Measurements from ENCODE around the gene SMCO2. TPM values are rescaled to one million over a fixed set of nuclear protein-coding genes. Genes with fewer than 3 reads are reported as not detected.

SMCO2 gene
- total and polyA plus RNA-seq, 9 of the 15 experiments (the other 6 are each of a cell fraction or from before 2014, with no cell fraction given) = not detected

DNA sequence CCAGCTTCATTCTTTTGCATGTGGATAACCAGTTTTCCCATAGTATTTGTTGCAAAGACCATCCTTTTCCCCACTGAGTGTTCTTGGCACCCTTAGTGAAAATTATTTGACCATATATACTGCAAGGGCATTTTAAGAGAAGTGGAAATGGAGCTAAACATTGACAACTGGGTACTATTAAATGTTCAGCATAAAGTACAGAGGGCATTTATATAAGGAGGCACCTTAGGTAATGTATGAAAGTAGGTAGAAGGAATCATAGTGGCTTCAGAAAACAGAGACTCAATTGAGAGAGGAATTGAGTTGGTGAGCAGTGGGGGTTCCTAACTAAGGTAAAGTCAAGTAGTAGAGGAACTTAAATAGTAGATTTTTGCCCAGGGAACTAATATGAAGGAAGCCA lies 34.5 kb upstream of the SMCO2 start:
- POLR2A ChIA-PET = no interaction called here
- no peak for ATAC-seq
- FAIRE-seq = no peak
- TF ChIP-seq CHCHD3 (CRISPR knock-in tag; IDR thresholded peaks at IDR 0.05) (no peak), EZH2 (IDR thresholded peaks at IDR 0.05; ENCODE audit: borderline replicate concordance, low read depth, low read length) (no peak), TOE1 (IDR thresholded peaks at IDR 0.05; ENCODE audit: borderline replicate concordance) (no peak), TOE1 (CRISPR knock-in tag; IDR thresholded peaks at IDR 0.05; ENCODE audit: borderline replicate concordance, low read depth) (no peak), MCM2 (IDR thresholded peaks at IDR 0.05; ENCODE audit: low read depth) (no peak), BRD9 (IDR thresholded peaks at IDR 0.05; ENCODE audit: low read depth, partially characterized antibody) (no peak)
- TF ChIP-seq, protein P1, sequence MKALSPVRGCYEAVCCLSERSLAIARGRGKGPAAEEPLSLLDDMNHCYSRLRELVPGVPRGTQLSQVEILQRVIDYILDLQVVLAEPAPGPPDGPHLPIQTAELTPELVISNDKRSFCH (CRISPR knock-in tag; IDR thresholded peaks at IDR 0.05) = no peak
- TF ChIP-seq, protein P1 (tag; IDR thresholded peaks at IDR 0.05) = no peak
- TF ChIP-seq, protein P2, sequence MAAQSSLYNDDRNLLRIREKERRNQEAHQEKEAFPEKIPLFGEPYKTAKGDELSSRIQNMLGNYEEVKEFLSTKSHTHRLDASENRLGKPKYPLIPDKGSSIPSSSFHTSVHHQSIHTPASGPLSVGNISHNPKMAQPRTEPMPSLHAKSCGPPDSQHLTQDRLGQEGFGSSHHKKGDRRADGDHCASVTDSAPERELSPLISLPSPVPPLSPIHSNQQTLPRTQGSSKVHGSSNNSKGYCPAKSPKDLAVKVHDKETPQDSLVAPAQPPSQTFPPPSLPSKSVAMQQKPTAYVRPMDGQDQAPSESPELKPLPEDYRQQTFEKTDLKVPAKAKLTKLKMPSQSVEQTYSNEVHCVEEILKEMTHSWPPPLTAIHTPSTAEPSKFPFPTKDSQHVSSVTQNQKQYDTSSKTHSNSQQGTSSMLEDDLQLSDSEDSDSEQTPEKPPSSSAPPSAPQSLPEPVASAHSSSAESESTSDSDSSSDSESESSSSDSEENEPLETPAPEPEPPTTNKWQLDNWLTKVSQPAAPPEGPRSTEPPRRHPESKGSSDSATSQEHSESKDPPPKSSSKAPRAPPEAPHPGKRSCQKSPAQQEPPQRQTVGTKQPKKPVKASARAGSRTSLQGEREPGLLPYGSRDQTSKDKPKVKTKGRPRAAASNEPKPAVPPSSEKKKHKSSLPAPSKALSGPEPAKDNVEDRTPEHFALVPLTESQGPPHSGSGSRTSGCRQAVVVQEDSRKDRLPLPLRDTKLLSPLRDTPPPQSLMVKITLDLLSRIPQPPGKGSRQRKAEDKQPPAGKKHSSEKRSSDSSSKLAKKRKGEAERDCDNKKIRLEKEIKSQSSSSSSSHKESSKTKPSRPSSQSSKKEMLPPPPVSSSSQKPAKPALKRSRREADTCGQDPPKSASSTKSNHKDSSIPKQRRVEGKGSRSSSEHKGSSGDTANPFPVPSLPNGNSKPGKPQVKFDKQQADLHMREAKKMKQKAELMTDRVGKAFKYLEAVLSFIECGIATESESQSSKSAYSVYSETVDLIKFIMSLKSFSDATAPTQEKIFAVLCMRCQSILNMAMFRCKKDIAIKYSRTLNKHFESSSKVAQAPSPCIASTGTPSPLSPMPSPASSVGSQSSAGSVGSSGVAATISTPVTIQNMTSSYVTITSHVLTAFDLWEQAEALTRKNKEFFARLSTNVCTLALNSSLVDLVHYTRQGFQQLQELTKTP (IDR thresholded peaks at IDR 0.05; ENCODE audit: low read depth in 1 of 2, partially characterized antibody in 2 of 2) = no peak
- TF ChIP-seq, protein P3, sequence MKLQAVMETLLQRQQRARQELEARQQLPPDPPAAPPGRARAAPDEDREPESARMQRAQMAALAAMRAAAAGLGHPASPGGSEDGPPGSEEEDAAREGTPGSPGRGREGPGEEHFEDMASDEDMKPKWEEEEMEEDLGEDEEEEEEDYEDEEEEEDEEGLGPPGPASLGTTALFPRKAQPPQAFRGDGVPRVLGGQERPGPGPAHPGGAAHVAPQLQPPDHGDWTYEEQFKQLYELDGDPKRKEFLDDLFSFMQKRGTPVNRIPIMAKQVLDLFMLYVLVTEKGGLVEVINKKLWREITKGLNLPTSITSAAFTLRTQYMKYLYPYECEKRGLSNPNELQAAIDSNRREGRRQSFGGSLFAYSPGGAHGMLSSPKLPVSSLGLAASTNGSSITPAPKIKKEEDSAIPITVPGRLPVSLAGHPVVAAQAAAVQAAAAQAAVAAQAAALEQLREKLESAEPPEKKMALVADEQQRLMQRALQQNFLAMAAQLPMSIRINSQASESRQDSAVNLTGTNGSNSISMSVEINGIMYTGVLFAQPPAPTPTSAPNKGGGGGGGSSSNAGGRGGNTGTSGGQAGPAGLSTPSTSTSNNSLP (IDR thresholded peaks at IDR 0.05; ENCODE audit: borderline replicate concordance, low read depth, low read length) = no peak

More for the DNA sequence above, 34.5 kb upstream of the SMCO2 start:
- no TSS peak for BruUV-seq (replicated peaks)
- Histone ChIP-seq H3K9me3 (replicated peaks; ENCODE audit: control insufficient read depth, insufficient read depth, low read depth, low read length) (no peaks in the 10 kb centered on the region), H3K4me2 (ENCODE audit: insufficient read depth, low read length) (no peak overlapping the region), H3K4me1 (replicated peaks in 1 of 2; ENCODE audit: control insufficient read depth in 2 of 2, insufficient read depth in 2 of 2, low read length in 2 of 2) (no peaks in the 10 kb centered on the region), H3K36me3 (ENCODE audit: control insufficient read depth, insufficient read depth, low read length) (no peaks in the 10 kb centered on the region), H3K27ac (ENCODE audit: extremely low read depth, low read depth, low read length) (no peak overlapping the region), H3K4me3 (no peak overlapping the region), H4K20me1 (replicated peaks; ENCODE audit: control insufficient read depth, insufficient read depth, low read length) (no peaks in the 10 kb centered on the region), H3K79me2 (ENCODE audit: control insufficient read depth, insufficient read depth, low read length) (no peaks in the 10 kb centered on the region), H3K27me3 (ENCODE audit: control insufficient read depth in 2 of 2, insufficient read depth in 2 of 2, low read length in 2 of 2) (no peaks in the 10 kb centered on the region), H2AFZ (ENCODE audit: low read depth, low read length) (no peak overlapping the region), H3K9me1 (ENCODE audit: control insufficient read depth, insufficient read depth, low read length) (no peaks in the 10 kb centered on the region), H3K9ac (ENCODE audit: insufficient read depth in 1 of 2, low read depth in 2 of 2, low read length in 2 of 2) (no peak overlapping the region)
- DNase-seq (ENCODE audit: extremely low read depth in 1 of 4, low spot score in 3 of 4) = no peak
- CTCF ChIA-PET (ENCODE audit: low intra/inter-chr PET ratio) = no interaction called here
- in situ Hi-C loops (cut with MboI) = no loop called here
- intact Hi-C loops (cut with micrococcal nuclease) = no loop called here

Measured in K562 (cell line).